ENCODE results near the gene GANAB. TPM values are rescaled to one million over a fixed set of nuclear protein-coding genes. Genes with fewer than 3 reads are reported as not detected.
A peak's percentile ranks its signal among the peaks of the same experiment; 100 is the strongest.

The GANAB gene
- total RNA-seq, 1 experiment from 2014 or later: 274 TPM

- no TSS peak for BruUV-seq (replicated peaks)
- ChIA-PET CTCF (interaction anchor here (0.7 to 1.3 kb wide), 7 partner anchors 9 to 74 kb away, joined by 3 to 9 read pairs (median 5); partner anchors contain the start of genes B3GAT3, C11orf98, CSKMT and MTA2), POLR2A (ENCODE audit: unreplicated experiment) (interaction anchor here (0.6 kb wide), 1 partner anchor 21 kb away, joined by 3 read pairs; no protein-coding TSS in a partner anchor)
- no peak for TF ChIP-seq EZH2 (IDR thresholded peaks at IDR 0.05; ENCODE audit: low read length, unreplicated experiment)
- no peak for TF ChIP-seq EZH2phosphoT487 (IDR thresholded peaks at IDR 0.05; ENCODE audit: borderline replicate concordance, low read length)
- peak; percentile 97 for TF ChIP-seq CTCF (conservative IDR thresholded peaks at IDR 0.05; ENCODE audit: low read depth, low read length)
- Histone ChIP-seq H3K36me3 (ENCODE audit: low read depth, low read length) (no peaks in the 10 kb centered on the region), H2AFZ (ENCODE audit: low read length) (peak within 1 kb of the TSS; percentile 89), H3K4me3 (ENCODE audit: low read length) (peak within 1 kb of the TSS; percentile 81), H3K79me2 (ENCODE audit: low read length) (peaks cover 12% of the 10 kb centered on the region; the same call in 1 of the 2 replicates), H3F3A (ENCODE audit: low read length, unreplicated experiment) (peaks cover 7% of the 10 kb centered on the region), H3K9me2 (replicated peaks; ENCODE audit: low read length) (no peaks in the 10 kb centered on the region), H4K20me1 (ENCODE audit: low read length) (no peaks in the 10 kb centered on the region), H3K27ac (ENCODE audit: low read length) (peak within 1 kb of the TSS; percentile 59), H3K27me3 (ENCODE audit: low read length) (no peaks in the 10 kb centered on the region), H3K9me3 (ENCODE audit: low read length) (no peaks in the 10 kb centered on the region), H3K4me1 (ENCODE audit: insufficient read depth, low read length) (peaks cover 29% of the 10 kb centered on the region), H3K4me2 (ENCODE audit: low read length) (peak within 1 kb of the TSS; percentile 97), H3K9ac (ENCODE audit: low read length) (peak within 1 kb of the TSS; percentile 63)
- intact Hi-C loops (cut with micrococcal nuclease): loop anchor here (5.0 kb wide), 1 partner anchor 35 kb away; the partner anchor contains the start of gene GANAB
- ATAC-seq: peak; percentile 72
- peak; percentile 79 for DNase-seq
Measured at GRCh38 chr11:62612366-62613290, 33.8 kb downstream of the GANAB start, which contains the start of the genes EML3 and ROM1. EML3 (minus strand) TSS chr11:62612775; CDS start chr11:62612457, 318 bp downstream. ROM1 (plus strand) TSS chr11:62613257; CDS start chr11:62613282, 25 bp downstream.

- intact Hi-C loops (cut with micrococcal nuclease): loop anchor here (1.0 to 5.0 kb wide), 2 partner anchors 21 to 35 kb away; partner anchors contain the start of genes GANAB and TUT1
- H3K9me2 ChIP-seq (replicated peaks; ENCODE audit: low read length): no peaks in the 10 kb centered on the region
- TSS peak; percentile 18 for BruUV-seq (replicated peaks)
- peak overlapping the region; percentile 97 for H3K4me2 ChIP-seq (ENCODE audit: low read length)
- H2AFZ ChIP-seq (ENCODE audit: low read length): peak overlapping the region; percentile 89
- H3K4me1 ChIP-seq (ENCODE audit: insufficient read depth, low read length): peaks cover 29% of the 10 kb centered on the region
- H3K9ac ChIP-seq (ENCODE audit: low read length): peak overlapping the region; percentile 63
- TF ChIP-seq CTCF (conservative IDR thresholded peaks at IDR 0.05; ENCODE audit: low read depth, low read length) (no peak), EZH2phosphoT487 (IDR thresholded peaks at IDR 0.05; ENCODE audit: borderline replicate concordance, low read length) (no peak), EZH2 (IDR thresholded peaks at IDR 0.05; ENCODE audit: low read length, unreplicated experiment) (no peak)
- no peaks in the 10 kb centered on the region for H4K20me1 ChIP-seq (ENCODE audit: low read length)
- ATAC-seq (peak; percentile 14), DNase-seq (peak; percentile 52)
- H3K4me3 ChIP-seq (ENCODE audit: low read length): peak overlapping the region; percentile 81
- 0 out of 2 replicates have a peak overlapping the region, but pooled peaks have one; percentile 7 for H3K27ac ChIP-seq (ENCODE audit: low read length)
- peaks cover 7% of the 10 kb centered on the region for H3F3A ChIP-seq (ENCODE audit: low read length, unreplicated experiment)
- no peaks in the 10 kb centered on the region for H3K27me3 ChIP-seq (ENCODE audit: low read length)
- peaks cover 12% of the 10 kb centered on the region; the same call in 1 of the 2 replicates for H3K79me2 ChIP-seq (ENCODE audit: low read length)
- H3K36me3 ChIP-seq (ENCODE audit: low read depth, low read length): no peaks in the 10 kb centered on the region
- H3K9me3 ChIP-seq (ENCODE audit: low read length): no peaks in the 10 kb centered on the region
- CTCF ChIA-PET: interaction anchor here (0.5 to 1.3 kb wide), 9 partner anchors 9 to 74 kb away, joined by 3 to 9 read pairs (median 5); partner anchors contain the start of genes B3GAT3, C11orf98 and CSKMT
- POLR2A ChIA-PET (ENCODE audit: unreplicated experiment): interaction anchor here (0.6 kb wide), 1 partner anchor 20 kb away, joined by 3 read pairs; no protein-coding TSS in a partner anchor
Measured at GRCh38 chr11:62611705-62612365, 34.6 kb downstream of the GANAB start.

Data from PC-3 (cell line).